UCSD-AML1 (cell line): ENCODE results near the gene NPAS3.
A peak's percentile ranks its signal among the peaks of the same experiment; 100 is the strongest.

Experiments
- DNase-seq: peaks from one replicate; lab custom pipeline; 2025; ENCODE audit not compliant: unreplicated experiment; lab: John Stamatoyannopoulos, UW

NPAS3 gene

GRCh38 chr14:33774723-33775470, 836.2 kb downstream of the NPAS3 start:
- no peak for DNase-seq

DNA sequence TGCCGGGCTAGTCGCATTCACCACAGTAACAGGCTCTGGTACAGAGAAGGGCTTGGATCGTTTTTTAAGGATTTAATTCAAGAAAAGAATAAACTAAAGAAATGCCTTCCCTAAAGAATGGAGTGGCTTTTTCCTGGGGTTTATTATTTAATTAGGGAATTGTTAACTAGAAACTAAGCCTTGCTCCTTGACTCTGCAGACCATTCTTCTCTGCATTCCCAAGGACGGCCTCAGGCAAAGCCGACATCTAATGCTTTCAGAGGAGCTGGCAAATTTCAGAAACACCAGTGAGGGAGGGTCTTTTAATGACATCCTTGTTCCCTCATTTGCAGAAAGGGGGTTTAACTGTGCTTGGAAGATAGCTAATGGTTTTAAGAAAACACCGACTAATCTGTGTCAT, 838.2 kb downstream of the NPAS3 start:
- DNase-seq = no peak

DNA sequence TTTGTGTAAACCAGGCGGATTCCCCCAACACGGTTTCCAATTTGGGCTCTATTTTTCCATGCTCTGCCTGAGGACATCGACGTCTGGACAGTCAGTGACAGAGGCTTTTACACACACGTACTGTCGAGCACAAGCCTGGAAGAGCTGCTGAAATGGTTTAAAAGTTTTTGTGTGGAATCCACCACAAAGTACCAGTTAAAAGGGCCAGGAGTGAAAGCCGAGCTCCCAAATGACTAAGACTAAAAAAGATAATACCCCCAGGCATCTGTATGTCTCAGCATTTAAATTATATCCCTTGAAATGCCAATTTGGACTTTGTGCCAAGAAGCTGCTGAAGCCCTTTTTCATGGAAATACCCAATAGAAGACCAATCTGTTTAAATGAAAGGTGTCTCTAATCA, 839.0 kb downstream of the NPAS3 start:
- DNase-seq = no peak

- no peak for DNase-seq
Observed at GRCh38 chr14:33780035-33780434, 841.4 kb downstream of the NPAS3 start.

GRCh38 chr14:33781236-33781635, 842.6 kb downstream of the NPAS3 start:
- DNase-seq = no peak

DNA sequence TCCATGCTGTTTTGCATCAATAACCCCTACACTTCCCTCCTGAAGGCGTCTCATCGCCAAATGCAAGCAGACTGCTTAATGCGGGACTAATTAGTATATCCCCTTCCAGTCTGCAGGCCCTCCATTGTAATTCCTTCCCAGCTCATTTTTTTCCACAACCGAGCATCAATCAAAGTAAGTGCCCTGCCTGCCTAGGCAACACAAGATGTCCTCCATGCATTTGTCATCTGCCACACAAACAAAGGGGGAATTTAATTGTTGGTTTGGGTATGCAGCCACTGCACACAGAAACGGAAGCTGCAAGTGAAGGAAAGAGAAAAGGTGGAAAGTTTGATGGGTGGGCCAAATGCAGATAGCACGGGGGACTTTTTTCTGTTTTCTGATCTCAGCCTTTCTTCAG, 844.2 kb downstream of the NPAS3 start:
- DNase-seq = no peak

DNA sequence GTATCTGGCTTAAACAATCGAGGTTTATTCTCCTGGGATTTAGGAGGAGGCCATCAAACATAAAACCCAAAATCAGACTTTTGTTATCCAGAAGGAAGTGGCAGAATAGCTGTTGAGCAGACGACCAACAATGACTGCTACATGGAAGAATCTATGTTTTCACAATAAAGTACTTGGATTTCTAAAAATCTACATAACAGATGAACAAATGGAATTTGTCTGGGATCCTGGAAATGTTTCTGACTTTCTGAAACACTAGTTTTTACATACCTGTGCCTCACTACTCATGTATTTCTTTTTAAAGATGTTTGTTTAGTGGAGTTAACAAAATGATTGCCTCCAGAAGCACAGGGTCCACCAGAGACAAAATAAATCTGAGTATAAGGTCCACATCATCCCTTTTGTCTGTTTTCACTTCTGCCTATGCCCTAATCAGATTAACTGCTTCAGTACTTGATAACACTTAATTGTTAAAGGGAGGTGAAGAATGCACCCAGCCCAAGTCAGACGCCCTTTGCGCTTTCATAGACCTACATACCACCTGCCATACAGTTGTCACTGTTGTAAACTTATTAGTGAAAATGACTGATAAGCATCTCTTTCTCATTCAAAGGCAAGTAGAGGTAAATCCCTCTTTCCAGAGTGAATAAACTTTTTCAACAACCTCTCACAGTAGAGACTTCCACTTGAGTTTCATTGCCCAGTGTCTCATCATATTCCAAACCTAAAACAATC, 847.6 kb downstream of the NPAS3 start:
- DNase-seq = no peak

- no peak for DNase-seq
Observed at GRCh38 chr14:33788161-33788560, 849.5 kb downstream of the NPAS3 start.

DNA sequence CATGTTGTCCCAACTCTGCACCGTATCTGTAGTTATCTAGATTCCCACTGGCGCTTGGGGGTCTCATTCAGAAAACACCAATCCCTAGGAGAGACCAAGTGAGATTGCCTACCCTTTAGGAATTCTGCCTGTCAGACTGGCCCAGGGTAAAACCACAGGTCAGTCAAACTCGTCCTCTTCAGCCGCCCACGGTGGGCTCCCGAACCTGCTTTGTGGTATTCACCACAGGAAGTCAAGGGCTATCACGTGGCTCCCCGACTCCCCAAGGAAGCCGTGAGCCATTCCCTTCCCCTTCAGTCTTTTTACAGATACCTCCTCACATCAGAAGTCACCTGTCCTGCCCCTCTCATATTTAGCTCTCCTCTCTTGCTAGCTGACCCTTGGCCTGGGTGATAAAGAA, 852.3 kb downstream of the NPAS3 start:
- no peak for DNase-seq

- no peak for DNase-seq
Observed at GRCh38 chr14:33792009-33792719, 853.5 kb downstream of the NPAS3 start.

GRCh38 chr14:33792720-33793368, 854.2 kb downstream of the NPAS3 start:
- DNase-seq = peak; percentile 60

GRCh38 chr14:33793398-33794110, 854.9 kb downstream of the NPAS3 start:
- no peak for DNase-seq

DNA sequence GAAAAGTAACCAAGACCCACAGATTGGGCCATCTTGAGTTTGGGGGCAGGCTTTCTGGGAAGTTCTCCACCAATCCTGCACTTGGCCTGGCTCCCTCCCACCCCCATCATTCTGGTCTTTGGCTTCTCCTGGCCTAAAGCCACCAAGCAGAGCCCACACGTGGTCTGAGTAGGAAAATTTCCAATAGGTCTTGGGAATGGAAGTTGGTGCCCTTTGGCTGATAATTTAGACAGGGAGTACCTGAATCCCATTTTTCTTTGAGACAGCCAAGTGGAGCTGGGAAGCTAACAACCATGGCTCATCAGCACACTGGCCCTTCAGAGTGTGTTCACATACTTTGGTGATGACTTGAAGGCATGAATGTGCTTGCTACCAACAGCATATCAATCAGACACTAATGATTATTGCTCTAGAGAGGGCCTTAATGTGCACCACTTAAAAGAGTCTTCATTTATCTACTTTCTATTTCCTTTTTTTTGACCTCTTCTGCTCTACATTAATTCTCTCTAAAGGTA, 856.2 kb downstream of the NPAS3 start:
- no peak for DNase-seq

DNA sequence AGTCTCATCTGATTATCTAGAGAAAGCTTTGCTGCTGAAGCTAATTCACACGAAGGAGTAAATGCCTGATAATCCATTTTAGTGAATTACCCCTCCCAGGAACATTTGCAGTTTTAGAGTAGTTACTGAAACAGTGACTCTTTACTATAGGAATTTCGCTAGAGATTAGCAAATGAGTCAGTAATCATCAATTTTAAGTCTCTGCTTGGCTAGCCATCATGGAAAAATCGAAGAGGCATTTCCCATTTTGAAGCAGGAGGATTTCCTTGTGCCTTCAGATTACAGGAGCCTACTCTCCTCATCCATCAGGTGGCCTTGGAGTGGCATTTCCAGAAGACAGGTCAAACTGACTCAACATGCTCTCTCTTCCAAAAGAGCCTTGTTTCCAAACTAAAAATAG, 857.7 kb downstream of the NPAS3 start:
- DNase-seq = no peak

GRCh38 chr14:33799705-33800570, 861.3 kb downstream of the NPAS3 start:
- DNase-seq = no peak

GRCh38 chr14:33800735-33801163, 862.1 kb downstream of the NPAS3 start:
- no peak for DNase-seq

DNA sequence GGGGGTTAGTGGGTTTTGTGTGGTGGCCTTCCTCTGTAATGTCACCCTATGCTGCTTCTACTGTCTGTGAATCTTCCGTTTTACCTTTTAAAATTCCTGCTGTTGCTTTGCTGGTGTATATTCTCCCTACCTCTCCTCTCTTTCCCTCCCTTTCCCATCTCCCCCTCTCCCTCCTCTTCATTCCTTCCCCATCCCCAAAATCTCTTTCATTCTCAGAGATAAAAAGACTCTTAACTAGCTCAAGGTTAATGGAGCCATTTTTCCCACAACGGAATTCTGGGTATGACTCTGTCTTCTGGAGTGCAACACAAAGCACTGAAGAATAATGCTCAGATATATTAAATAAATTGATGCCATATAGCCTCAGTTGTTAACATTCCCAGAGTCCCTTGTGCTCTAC, 864.1 kb downstream of the NPAS3 start:
- no peak for DNase-seq

GRCh38 chr14:33805593-33805992, 866.9 kb downstream of the NPAS3 start:
- no peak for DNase-seq

- no peak for DNase-seq
Observed at GRCh38 chr14:33806905-33807304, 868.2 kb downstream of the NPAS3 start.

- DNase-seq = no peak
Observed at GRCh38 chr14:33808187-33808586, 869.5 kb downstream of the NPAS3 start.
